GM21423 (cell line): ENCODE data around the gene MYO5A.
"Not testable (repeated sequence)": the region's sequence is repeated elsewhere in the genome, so short reads cannot be mapped to it uniquely, and the experiment has no call there.

Source experiments
- ATAC-seq: cut with Tn5 transposase; IDR thresholded peaks from one replicate; pipeline ENCODE4 v1.9.1; 2021; ENCODE audit warnings: mild to moderate bottlenecking, moderate library complexity; ENCODE audit not compliant: unreplicated experiment

MYO5A gene

DNA sequence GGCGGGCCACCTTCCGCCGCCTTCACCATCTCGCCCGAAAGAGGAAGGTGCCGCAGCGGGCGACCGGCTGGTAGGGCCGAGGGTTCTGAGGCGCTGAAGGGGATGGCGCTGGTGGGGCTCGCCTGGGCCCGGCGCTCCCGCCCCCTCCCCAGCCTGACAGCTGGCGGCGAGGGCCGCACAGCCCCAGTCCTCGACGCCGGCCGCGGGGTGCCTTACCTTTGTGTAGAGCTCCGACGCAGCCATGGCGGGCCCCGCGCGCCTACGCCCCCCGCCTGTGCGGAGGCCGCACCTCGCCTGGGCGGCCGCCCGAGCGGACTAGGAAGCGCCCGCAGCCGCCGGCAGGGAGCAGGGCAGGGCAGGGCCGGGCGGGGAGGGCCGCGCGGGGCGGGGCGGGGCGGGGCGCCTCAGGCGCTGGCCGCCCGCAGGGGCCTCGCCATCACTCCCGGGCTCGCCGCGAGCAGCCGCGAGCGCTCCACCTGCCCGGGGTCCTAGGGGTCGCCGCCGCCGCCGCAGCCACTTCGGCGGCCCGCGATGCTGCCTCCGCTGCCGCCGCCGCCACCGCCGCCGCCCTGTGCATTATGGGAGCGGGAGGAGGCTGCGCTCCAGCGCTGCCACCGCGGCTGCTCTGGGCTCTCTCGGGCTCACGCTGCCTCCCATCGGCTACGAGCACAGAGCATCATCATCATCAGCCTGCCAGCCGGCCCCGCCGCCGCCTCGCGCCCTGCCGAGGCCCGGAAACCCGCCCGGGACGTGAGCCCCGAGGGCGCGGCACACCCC is at the start of gene MYO5A:
Gene MYO5A, minus strand, starts transcription at position 317 of the 777 bp plus-strand sequence. Its CDS starts 74 bp downstream, at position 243.
- ATAC-seq, result peak; percentile 82

DNA sequence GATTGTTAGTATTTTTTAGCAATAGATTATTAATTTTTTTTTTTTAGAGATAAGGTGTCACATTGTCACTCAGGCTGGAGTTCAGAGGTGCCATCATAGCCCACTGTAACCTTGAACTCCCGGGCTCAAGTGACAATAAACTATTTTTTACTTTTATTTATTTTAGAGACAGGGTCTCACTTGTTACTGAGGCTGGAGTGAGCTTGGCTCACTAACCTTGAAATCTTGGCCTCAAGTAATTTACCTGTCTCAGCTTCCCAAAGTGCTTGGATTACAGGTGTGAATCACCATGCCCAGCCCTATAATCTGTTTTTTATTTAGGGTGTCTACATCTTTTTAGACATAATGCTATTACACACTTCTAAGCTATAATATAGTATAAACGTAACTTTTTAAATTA is 48.0 kb upstream of the MYO5A start:
- ATAC-seq, result no peak

DNA sequence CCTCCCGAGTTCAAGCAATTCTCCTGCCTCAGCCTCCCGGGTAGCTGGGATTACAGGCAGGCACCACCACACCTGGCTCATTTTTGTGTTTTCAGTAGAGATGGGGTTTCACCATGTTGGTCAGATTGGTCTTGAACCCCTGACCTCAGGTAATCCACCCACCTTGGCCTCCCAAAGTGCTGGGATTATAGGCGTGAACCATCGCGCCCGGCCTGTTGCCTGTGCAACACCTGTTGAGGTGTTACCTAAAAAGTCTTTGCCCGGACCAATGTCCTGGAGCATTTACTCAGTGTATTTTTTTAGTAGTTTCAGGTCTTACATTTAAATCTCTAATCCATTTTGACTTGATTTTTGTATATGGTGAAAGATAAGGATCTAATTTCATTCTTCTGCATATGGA is 46.9 kb upstream of the MYO5A start:
- not testable (repeated sequence) for ATAC-seq

DNA sequence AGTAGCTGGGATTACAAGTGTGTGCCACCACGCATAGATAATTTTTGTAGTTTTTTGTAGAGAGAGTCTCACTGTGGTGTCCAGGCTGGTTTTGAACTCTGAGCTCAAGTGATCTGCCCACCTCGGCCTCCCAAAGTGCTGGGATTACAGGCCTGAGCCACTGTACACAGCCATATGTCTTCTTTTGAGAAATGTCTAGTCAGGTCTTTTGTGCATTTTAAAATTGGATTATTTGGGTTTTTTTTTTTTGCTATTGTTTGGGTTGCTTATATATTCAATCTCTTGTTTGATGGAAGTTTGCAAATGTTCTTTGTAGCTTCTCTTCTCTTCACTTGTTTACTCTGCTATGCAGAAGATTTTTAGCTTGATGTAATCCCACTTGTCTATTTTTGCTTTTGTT is 46.4 kb upstream of the MYO5A start:
- ATAC-seq, result no peak

DNA sequence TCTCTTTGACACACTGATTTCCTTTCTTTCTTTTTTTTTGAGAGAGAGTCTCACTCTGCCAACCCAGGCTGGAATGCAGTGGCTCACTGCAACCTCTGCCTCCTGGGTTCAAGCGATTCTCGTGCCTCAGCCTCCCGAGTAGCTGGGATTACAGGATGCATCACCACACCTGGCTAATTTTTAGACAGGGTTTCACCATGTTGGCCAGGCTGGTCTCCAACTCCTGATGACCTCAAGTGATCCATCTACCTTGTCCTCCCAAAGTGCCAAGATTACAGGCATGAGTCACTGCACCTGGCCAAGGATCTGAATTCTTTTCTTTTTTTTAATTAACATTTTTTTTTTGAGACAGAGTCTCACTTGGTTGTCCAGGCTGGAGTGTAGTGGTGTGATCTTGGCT is 45.9 kb upstream of the MYO5A start:
- not testable (repeated sequence) for ATAC-seq

DNA sequence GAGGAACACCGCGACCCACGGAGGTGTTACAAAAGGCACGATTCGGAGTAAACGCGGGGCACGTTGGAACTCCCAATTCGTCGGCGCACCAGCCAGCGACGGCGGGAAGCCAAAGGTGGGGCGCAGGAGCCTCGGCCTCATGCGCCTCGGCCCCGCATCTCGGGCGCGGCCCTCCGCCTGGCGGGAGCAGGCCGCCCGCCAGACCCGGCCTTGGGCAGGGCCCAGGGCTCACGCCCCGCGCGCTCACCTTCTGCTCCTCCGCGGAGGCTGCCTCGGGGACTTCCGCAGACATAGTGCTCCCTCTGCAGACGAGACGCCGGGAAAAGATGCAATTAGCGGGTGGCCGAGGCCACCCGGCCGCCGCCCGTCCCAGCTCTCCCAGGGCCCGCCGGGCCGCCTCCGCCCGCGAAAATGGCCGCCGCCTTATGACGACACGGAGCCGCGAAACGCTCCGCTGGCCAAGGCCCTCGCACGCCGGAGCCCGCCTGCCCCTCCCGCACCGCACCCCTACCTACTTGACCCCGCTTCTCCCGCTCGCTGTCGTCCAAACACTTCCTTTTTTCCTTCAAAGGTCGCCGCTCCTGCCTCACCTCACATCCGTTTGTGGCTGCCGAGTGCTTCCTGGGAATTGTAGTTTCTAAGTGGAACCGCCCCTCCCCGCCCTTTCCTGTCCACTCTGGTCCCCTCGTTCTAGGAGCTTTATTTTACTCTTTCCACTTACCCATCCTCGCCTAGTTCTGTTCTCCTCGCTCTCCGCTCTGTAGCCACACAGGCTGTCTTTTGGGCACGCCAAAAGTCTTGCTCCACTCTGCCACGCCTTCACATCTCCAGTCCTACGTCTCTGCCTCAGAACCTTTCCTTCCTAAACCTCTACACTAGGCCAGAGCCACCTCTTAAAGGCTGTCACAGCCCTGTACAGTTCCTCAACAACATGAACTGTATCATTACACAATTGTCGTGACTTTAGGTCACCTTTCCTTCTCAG is 40.2 kb upstream of the MYO5A start, which contains the start of gene ARPP19:
Gene ARPP19, minus strand, starts transcription at position 430 of the 985 bp plus-strand sequence. Its CDS starts 138 bp downstream, at position 292.
- peak; percentile 73 for ATAC-seq

DNA sequence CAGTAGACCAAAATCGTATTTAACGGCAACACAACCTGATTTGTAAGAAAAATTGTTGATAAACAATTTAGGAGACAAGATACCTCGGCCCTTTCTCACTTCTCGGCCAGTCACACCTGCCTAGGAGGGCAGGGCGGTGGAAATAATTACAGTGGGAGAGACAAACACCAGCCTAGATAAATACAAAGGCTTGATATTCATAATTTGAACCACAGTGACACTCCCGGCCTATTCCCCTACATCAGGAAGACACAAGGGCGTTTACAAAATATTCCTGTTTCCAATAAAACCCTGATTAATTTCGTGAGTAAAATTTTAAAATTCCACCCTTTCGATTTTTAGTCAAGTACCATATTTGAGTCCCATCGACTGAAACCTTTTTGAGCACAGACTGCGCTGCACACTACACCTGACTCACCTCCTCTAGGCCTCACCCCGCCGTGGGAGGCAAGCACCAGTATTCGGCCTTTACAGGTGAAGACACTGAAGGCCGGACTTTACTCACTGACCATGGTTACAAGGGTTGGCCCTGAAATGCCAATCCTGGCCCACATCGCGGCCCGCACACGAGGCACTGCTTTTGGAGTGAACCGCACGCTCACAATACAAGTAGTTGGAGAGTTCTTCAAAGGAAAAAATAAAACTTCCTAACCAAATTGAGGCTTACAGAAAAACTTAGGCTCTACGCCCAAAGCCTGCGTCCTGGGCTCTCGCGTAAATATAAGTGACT is 39.4 kb upstream of the MYO5A start:
- no peak for ATAC-seq

DNA sequence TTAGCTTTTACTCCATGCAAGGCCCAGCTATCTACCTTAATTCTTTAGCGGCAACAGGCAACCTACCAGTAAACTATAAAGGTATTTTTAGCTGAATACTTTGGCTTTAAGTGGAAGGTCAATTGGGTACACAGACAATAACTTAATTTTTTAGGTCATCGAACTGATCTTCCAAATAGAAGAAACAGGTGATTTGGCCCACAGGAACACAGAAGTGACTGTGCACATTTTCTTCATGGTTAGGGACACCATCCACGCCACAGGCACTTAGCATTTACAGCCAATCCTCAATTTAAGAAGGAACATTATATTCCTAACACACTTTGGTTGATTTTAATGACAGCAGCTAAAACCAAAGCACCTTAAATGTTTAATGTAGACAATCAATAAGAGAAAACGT is 38.2 kb upstream of the MYO5A start:
- ATAC-seq, result no peak

DNA sequence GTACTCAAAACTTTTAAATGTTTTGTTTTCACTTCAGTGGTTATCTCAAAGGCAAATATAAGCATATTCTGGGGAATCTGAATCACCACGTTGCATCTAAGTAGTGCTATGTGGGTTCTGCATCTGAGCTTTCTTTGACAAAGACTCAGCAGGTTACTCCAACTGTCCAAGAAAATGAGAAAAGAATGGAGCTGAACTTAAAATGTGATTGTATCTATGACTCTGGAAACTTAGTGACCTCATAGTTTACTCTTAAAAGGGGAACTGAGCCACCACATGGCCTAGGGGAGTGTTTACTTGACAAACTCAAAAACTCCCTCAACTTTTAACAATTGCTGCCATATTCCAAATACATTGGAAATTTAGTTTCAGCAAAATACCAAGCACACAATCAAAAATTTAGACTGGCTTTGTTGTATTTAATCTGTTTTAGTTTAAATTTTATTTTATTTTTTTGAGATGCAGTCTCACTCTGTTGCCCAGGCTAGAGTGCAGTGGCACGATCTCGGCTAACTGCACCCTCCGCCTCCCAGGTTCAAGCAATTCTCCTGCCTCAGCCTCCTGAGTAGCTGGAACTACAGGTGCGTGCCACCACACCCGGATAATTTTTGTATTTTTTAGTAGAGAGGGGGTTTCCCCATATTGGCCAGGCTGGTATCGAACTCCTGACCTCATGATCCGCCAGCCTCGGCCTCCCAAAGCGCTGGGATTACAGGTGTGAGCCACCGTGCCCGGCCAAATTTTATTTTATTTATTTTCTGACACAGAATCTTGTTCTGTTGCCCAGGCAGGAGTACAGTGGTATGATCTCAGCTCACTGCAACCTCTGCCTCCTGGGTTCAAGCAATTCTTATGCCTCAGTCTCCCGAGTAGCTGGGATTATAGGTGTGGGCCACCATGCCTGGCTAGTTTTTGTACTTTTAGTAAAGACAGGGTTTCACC is 37.0 kb upstream of the MYO5A start:
- peak; percentile 31 for ATAC-seq

DNA sequence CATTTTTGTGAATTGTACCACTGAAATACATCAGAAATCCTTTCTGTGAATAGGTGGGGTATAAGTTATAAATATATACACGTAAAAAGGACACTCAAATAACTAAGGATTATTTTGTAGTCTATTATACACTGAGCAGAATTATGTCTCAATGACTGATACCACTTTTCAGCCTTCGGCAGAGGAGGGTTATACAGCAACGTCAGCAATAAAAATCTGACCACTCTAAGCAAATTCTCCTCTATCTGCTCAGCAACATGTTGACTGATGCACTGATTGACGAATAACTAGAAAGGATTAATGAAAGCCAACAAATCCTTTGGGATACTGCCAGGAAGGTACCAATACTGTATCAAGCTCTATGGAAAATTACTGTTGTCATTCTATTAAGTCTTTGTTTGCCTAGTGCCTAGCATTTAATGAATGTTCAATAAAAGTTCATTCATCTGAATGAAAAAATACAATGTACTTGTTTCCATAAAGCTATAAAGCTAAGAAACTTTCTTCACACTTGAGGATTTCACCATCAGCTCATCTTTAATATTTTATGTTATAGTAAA is 34.9 kb upstream of the MYO5A start:
- no peak for ATAC-seq

DNA sequence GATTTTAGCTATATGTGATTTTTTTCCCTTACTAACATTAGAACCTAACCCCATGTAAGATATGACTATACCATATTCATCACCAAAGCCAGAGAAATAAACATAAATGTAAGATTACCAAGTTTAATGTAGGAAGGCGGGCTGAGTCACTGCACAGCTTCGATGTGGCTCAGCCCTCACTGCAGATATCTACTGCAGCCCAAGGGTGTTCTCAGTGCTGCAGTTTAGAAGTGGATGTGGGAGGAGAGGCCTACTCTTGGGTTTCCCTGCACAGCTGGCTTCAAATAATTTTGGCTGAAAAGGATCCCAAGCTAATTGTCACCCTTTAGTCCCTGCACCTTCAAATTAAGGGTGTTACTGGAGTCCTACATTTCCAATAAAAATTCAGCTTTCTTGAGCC is 30.9 kb upstream of the MYO5A start:
- ATAC-seq, result no peak

DNA sequence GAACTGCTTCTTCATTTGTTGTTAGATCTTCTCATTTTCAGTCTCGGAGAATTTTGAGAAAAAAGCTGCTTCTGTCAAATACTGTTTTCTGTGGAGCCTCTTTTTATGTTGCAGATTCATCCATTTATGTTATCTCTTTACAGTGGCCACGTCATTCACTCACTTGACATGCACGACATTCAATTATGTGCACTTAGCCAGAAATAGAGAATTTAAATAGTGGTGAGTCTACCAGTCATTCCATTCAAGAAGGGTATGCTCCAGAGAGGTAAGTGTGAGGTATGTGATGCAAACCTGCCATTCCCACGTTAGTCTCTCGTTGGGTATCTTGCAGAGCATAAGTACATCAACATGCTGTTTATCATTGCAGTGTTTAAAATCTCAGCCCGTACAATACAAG is 30.3 kb upstream of the MYO5A start:
- ATAC-seq, result no peak

DNA sequence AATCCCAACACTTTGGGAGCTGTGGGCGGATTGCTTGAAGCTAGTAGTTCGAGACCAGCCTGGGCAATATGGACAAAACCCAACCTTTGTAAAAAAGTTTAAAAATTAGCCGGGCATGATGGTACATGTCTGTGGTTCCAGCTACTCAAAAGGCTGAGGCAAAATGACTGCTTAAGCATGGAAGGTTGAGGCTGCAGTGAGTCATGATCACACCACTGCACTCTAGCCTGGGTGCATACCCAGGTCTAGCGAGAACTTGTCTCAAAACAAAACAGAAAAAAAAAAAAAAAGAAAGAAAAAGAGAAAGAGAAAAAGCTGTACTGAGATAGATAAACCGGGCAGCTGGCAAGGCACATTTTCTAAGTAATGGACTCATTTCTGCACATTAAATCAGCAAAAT is 29.5 kb upstream of the MYO5A start:
- peak; percentile 75 for ATAC-seq

DNA sequence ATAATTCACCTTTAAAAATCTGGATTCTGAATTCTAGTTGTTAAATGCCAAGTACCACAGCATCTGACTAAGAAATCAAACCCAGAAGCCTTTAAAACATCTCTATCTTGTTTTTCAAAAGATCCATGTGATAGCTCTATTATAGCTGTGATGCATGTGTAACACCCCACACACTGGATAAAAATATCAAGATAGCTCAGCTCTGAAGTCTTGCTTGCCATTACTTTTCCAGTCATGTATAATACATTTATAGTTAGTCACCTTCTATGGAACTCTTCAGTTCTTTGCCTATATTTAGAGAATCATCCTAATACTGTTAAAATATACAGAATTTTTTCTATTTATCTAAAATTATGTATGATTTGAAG is 28.6 kb upstream of the MYO5A start:
- no peak for ATAC-seq

DNA sequence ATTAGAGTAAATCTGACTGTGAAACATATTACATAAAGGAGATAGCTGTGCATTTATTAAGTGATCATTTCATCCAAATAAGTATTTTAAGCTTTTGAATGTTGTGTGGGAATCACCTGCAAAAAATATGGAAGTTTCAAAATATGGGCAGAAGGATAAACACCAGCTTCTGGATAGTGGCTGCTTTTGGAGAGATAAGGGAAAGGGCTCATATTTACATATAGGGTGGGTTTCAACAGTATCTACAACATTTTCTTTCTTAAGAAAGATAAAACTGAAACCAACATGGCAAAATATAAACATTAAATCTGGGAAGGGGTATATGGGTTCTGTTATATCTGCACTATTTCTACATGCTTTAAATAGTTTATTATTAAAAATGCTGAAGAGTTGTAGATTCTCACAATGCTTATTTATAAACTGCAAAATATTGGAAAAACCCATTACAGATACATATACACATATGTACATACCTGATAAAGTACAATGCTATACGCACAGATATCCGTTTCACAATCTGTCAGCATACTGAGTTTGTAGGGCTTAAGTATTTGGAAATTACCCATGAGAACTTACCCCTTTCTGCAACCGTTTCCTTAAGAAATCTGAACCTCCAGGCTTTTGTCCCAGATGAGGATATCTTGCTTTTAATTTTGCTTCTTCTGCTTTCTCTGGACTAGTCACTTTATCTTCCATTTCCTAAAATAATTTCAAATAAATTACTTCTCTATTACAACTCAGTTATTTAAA is 28.0 kb upstream of the MYO5A start:
- ATAC-seq, result no peak

DNA sequence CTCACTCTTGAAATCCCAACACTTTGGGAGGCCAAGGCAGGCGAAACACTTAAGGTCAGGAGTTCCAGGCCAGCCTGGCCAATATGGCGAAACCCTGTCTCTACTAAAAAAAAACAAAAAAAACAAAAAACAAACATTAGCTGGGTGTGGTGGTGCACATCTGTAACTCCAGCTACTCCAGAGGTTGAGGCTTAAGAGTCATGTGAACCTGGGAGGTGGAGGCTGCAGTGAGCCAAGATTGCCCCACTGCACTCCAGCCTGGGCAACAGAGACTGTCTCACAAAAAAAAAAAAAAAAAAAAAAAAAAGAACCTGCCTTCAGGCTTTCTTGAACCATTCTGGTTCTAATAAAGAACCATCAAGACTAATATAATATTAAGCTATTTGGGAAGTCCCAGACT is 23.6 kb upstream of the MYO5A start:
- no peak for ATAC-seq

DNA sequence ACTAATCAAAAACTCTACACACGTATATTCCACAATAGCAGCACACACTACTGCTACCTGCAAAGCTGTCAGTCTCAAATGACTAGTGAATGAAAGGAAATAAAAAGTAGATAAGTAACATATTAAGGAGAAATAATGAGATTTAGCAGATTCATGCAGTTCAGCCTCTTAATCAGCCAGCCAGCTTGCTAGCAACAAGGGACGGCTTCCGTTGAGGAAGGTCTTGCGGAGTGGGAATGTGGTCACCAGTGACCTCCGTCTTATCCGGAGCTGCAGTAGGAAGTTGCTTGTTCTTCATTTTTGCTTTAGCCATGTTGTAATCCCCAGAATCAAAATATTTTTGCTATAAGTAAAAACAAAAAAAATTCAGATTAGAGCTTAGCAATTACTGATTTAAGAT is 23.1 kb upstream of the MYO5A start:
- ATAC-seq, result no peak

DNA sequence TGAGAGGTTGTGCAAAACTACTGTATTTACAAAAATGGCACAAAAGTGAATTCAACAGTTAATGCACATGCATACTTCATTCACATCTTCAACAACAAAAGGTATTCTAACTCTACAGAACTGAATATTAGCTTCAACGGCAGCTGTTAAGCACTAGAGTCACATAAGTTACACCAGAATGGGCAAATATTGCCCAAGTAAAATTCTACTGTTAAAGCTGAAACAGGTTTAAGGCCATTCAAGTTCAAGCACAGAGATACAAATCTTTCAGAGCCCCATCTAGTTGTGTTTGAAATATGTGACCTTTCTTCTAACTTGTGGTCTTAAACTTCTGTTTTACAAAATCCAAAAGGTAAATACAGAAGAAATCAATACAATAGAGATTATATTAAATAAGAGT is 22.5 kb upstream of the MYO5A start:
- ATAC-seq, result not testable (repeated sequence)
